GM18511 (cell line): ENCODE results near the gene GPR15LG.

Experiments
- ATAC-seq: cut with Tn5 transposase; IDR thresholded peaks from one replicate; pipeline ENCODE4 v1.9.1; 2021; ENCODE audit warnings: mild to moderate bottlenecking, moderate library complexity; ENCODE audit not compliant: unreplicated experiment

Gene GPR15LG

GRCh38 chr10:84193327-84193726, 19.7 kb downstream of the GPR15LG start:
- no peak for ATAC-seq

DNA sequence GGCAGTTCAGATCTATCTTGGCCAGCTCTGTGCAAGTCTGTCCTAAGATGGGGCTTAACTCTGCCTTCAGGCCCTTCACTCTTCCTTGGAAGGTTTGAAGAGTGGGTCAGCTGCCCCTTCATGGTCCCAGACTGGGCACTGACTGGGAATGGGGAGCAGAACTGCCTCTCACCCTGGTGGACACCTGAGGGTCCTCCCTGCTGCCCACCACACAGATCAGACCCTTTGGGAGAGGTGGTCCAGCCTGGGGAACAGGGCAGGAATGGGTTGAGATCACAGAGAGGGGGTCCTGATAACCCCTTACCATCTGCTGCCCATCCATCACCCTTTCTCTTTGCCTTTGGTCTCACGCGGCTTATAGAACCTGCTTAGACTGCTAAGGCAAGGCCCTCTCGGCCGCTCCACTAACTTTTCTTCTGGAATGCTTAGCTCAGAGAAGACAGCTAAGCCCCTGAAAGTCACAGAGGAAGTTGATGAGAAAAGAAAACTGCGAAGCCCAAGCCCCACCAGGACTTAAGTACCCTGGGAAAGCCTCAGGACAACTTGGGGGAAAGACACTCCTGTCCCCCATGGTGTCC, 20.3 kb downstream of the GPR15LG start:
- peak; percentile 7 for ATAC-seq

- ATAC-seq, result peak; percentile 62
Observed at GRCh38 chr10:84194424-84195043, 20.9 kb downstream of the GPR15LG start, which contains the start of gene CDHR1. Gene CDHR1 (plus strand): TSS chr10:84194537. CDS start chr10:84194761, 224 bp downstream.

DNA sequence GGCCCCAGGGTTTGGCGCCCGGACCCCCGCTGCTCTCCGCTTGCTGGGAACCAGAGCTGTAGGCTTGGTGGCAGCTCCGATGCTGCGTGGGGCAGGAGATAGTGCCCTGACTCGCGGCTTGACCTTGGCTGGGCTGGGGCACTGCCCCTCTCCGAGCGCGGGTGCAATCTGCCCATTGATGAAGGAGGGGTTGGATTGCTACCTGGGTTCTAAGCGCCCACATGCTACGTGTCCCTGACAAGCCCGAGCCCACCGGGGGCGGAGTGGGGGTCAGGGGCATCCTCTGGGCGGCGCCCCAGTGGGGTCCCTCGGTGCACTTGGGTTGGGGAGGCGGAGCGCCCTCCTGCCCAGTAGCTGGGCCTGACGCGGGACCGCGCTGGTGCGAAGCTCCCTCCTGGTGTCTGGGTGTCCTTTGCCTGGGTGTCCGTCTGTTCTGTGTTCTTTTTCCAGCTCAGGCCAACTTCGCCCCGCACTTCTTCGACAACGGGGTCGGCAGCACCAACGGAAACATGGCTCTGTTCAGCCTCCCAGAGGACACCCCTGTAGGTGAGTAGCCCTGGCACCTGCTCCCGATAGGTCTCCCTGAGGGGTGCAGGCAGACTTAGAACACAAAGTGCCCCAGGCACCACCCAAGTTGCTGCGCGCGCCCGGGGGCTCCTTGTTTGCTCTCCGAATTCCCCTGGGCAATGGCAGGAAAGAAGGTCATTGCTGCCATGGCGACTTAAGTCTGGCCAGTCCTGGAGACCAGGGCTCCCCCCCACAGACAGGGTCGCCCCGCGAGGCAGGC, 21.6 kb downstream of the GPR15LG start:
- ATAC-seq, result peak; percentile 2

GRCh38 chr10:84196083-84196482, 22.5 kb downstream of the GPR15LG start:
- ATAC-seq, result no peak

GRCh38 chr10:84196941-84197340, 23.3 kb downstream of the GPR15LG start:
- ATAC-seq, result no peak

GRCh38 chr10:84197643-84198042, 24.0 kb downstream of the GPR15LG start:
- no peak for ATAC-seq

DNA sequence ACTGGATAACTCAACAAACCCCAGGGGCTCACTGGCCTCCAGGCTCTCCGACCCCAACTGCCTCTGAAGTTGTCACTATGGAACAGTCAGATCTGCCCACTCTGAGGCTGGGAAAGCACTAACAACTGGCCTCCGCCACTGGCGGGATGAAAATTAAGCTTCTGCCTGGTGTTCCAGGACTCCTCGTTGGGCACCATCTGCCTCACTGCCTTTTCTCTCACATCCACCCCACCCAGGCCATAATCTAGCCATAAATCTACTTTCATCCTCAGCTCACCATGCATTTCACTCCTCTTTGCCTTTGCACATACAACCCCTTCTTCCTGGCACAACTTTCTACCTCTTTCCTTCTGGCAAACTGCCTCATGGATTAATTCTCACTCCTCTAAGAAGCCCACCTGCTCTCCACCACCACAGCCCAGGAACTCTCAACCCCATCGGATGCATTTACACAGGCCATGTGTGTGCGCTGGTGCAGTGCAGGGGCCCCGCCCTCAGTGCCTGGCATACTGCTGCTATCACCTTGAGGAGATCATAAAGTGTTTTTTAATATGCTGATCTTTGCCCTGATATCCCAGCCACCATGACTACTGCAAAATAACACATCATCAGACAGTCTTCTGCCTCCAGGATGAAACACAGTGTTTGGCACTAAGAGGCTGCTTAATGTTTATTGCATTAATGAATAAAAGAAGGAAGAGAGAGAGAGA, 24.8 kb downstream of the GPR15LG start:
- ATAC-seq, result no peak

DNA sequence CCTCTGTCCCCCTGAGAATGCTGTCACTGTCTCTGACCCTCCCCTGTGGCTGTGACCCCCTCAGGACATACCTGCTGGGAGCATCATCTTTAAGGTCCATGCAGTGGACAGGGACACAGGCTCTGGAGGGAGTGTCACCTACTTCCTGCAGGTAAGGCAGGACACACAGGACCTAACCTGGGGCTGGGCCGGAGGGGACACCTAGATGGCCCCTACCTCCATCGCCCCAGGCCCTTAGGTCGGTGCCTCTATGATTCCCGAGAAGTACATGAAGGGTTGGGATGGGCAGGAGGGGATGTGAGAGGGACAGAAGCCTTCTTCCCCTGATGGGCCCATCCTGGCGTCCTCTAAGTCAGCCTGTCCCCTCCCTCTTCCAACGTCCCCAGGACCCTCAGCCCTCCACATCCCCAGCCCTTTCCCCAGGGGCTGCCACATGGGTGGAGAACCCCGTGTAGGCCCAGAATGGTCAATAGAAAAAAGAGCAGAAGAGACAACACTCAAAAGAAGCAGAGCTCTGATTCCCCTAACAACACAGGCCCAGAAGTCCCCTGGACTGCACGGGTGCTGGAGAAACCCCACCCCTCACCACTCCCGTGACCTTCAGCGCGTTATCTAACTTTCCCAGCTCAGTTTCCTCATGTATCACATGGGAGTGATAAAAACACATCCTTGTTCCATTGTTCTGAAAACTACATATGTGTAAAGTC, 27.1 kb downstream of the GPR15LG start:
- no peak for ATAC-seq

DNA sequence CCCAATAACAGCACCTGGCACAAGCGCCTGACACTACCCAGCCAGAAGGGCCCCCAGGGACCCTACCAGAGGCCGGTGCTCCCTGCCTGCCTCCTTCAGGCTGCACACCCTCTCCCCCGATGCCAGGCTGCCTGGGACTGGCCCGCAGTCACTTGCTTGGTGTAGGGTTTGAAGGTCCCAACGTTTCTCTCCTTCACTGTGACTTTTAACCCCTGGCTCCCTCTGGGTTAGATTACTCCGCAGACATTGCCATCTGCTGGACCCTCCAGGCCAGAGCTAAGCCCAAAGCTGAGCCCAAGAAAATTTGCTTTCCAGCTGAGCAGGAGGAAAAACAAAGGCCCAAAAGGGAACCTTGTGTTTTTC, 27.6 kb downstream of the GPR15LG start:
- no peak for ATAC-seq

DNA sequence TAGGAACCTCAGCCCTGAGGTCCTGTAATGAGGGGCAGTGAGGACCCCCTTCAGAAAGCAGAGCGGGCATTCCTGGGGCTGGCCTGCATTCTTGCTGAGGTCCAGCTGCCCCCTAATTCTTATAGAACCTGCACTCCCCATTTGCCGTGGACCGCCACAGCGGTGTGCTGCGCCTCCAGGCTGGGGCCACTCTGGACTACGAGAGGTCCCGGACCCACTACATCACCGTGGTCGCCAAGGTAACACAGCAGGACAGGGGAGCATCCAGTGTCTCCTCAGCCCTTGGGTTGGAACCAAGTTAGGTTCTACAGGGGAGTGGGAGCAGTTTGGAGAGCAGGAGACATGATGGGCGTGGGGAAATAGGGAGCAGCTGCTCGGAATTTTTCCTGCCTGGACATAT, 28.1 kb downstream of the GPR15LG start:
- ATAC-seq, result no peak

DNA sequence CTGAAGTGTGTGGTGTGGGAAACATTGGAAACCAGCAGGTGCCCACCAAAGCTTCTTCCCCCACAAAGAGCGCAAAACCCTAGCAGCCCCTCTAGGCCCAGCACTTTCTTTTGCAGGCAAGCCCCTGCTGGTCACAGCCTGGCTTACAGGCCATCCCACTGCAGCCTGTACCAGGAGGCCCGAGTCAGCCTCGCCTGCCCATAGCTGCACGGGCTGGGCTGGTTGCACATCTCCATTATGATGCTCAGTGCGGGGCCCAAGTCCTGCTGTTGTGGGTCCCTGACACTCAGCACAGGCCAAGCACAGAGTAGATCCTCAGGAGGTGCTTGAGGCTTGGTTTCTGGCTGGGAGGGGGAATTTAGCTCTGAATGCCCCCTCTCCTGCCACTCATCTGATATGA, 28.7 kb downstream of the GPR15LG start:
- ATAC-seq, result no peak

GRCh38 chr10:84204122-84204521, 30.5 kb downstream of the GPR15LG start:
- peak; percentile 69 for ATAC-seq

GRCh38 chr10:84204610-84205009, 31.0 kb downstream of the GPR15LG start:
- no peak for ATAC-seq

DNA sequence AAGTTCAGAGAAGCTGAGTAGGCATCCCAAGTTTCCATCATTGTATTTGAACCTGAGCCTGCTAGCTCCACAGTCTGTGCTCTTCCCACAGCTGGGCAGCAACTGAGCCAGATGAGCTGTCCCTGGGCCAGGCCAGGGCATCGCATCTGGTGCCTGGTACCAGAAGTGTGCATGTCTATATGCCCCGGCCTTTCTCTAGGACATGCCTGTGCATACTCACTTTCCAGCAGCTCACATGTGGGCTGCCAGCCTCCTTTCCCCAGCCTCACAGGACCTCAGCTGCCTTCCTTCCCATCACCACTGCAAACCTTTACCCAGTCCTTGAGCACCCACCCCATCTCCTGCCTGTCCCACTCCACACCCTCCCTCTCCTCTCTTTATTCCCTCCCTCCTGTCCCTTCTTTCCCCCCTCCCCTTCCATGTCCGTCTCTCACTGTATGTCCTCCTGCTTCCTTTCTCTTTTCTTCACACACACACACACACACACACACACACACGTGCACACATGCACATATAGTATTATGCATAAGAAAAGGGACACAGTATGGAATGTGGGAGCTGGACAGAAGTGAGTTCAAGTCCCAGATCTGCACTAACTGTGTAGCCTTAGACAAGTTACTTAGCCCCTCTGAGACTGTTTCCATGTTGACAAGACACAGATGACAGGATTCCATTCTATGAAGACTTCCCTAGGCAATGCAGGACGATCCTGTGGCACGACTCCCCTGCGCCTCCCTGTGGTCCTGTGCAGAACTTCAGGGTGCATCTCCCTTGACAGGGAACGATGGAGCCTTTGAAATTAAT, 31.6 kb downstream of the GPR15LG start:
- peak; percentile 73 for ATAC-seq

- no peak for ATAC-seq
Observed at GRCh38 chr10:84205853-84206525, 32.4 kb downstream of the GPR15LG start.

GRCh38 chr10:84208023-84208422, 34.4 kb downstream of the GPR15LG start:
- ATAC-seq, result no peak

GRCh38 chr10:84211566-84211965, 38.0 kb downstream of the GPR15LG start:
- no peak for ATAC-seq

DNA sequence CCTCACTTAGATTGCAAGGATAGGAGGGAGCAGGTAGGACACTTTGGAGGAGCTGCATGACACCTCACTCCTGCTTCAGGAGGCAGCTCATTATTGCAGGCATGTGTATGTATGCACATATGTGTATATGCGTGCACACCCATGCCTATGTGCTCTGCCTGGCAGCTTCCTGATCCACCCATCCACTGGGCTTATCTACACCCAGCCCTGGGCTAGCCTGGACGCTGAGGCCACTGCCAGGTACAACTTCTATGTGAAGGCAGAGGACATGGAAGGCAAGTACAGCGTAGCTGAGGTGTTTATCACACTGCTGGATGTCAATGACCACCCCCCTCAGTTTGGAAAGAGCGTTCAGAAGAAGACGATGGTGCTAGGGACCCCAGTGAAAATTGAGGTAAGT, 38.4 kb downstream of the GPR15LG start:
- ATAC-seq, result no peak

GRCh38 chr10:84213076-84213475, 39.5 kb downstream of the GPR15LG start:
- no peak for ATAC-seq
